22Rv1 (cell line): ENCODE results near the gene TBL1XR1.

ENCODE experiments used
- H3K27ac ChIP-seq: fragments of 450-650 bp; 2 replicates; pipeline ENCODE4 v1.5.1; 2017
- CTCF ChIP-seq: fragments of 450-650 bp; IDR thresholded peaks from 2 replicates; pipeline ENCODE4 v1.5.1; 2017; ENCODE audit warnings: mild to moderate bottlenecking
- ZFX ChIP-seq: fragments of 450-650 bp; IDR thresholded peaks from 2 replicates; pipeline ENCODE4 v1.6.1; 2017; ENCODE audit warnings: antibody characterized with exemption, borderline replicate concordance

TBL1XR1 gene

GRCh38 chr3:177158461-177158860 lies 38.8 kb downstream of the TBL1XR1 start:
- TF ChIP-seq CTCF, result no peak
- TF ChIP-seq ZFX, result no peak

GRCh38 chr3:177157492-177157891 lies 39.8 kb downstream of the TBL1XR1 start:
- TF ChIP-seq CTCF, result no peak
- no peak for TF ChIP-seq ZFX
- peak overlapping the region; percentile 19; the same call in 1 of the 2 replicates for H3K27ac ChIP-seq

More at GRCh38 chr3:177158461-177158860, 38.8 kb downstream of the TBL1XR1 start:
- H3K27ac ChIP-seq, result no peak overlapping the region

GRCh38 chr3:177154733-177155132 lies 42.5 kb downstream of the TBL1XR1 start:
- TF ChIP-seq CTCF (no peak), ZFX (no peak)
- H3K27ac ChIP-seq, result peak overlapping the region; percentile 5; the same call in 1 of the 2 replicates

DNA sequence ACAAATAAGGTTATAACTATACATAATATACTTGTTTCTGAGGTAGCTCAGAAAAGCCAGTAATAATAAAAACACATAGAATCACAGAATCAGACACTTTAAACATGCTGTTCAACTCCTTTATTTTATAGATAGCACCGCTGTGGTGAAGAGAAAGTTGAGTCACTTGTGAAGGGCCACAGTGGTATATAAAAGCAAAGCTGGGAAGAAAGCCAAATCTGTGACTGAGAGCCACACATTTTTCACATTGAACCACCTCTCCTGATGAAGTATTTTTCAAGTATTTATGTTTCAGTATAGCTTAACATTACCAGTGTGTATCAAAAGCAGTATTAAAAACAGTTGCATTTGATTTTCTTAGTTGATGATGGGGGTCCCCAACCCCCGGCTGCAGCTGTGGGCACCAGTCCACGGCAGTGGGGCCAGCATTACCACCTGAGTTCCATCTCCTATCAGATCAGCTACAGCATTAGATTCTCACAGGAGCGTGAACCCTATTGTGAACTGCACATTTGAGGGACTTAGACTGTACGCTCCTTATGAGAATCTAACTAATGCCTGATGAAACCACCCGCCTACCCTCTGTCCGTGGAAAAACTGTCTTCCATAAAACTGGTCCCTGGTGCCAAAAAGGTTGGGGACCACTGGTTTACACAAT lies 46.2 kb downstream of the TBL1XR1 start:
- TF ChIP-seq CTCF, result no peak
- TF ChIP-seq ZFX, result no peak
- peak overlapping the region; percentile 29; the same call in 1 of the 2 replicates for H3K27ac ChIP-seq

GRCh38 chr3:177150218-177150916 lies 46.9 kb downstream of the TBL1XR1 start:
- H3K27ac ChIP-seq, result peak overlapping the region; percentile 29; the same call in 1 of the 2 replicates
- TF ChIP-seq CTCF, result no peak

- H3K27ac ChIP-seq, result no peak overlapping the region
- TF ChIP-seq ZFX (no peak), CTCF (no peak)
These were observed 48.2 kb downstream of the TBL1XR1 start for GRCh38 chr3:177149106-177149505.

- no peak overlapping the region for H3K27ac ChIP-seq
- TF ChIP-seq CTCF, result no peak
- TF ChIP-seq ZFX, result no peak
These were observed 49.5 kb downstream of the TBL1XR1 start for GRCh38 chr3:177147790-177148189.
